ENCODE data around the gene SLC18A3.

Gene SLC18A3

GRCh38 chr10:49634069-49634660 is 24.1 kb downstream of the SLC18A3 start:
- DNase-seq = no peak
- no peak for TF ChIP-seq POLR2A (IDR thresholded peaks at IDR 0.05; ENCODE audit: low read length)
- no peak for TF ChIP-seq GATA1 (IDR thresholded peaks at IDR 0.05; ENCODE audit: low read depth, low read length)

- DNase-seq = no peak
- TF ChIP-seq POLR2A (IDR thresholded peaks at IDR 0.05; ENCODE audit: low read length) (no peak), GATA1 (IDR thresholded peaks at IDR 0.05; ENCODE audit: low read depth, low read length) (no peak)
Measured at GRCh38 chr10:49642311-49642710, 32.2 kb downstream of the SLC18A3 start.

- no peak for DNase-seq
- TF ChIP-seq GATA1 (IDR thresholded peaks at IDR 0.05; ENCODE audit: low read depth, low read length) (no peak), POLR2A (IDR thresholded peaks at IDR 0.05; ENCODE audit: low read length) (no peak)
Measured at GRCh38 chr10:49643241-49644034, 33.3 kb downstream of the SLC18A3 start.

GRCh38 chr10:49644035-49644646 is 34.0 kb downstream of the SLC18A3 start:
- TF ChIP-seq GATA1 (IDR thresholded peaks at IDR 0.05; ENCODE audit: low read depth, low read length) (no peak), POLR2A (IDR thresholded peaks at IDR 0.05; ENCODE audit: low read length) (no peak)
- no peak for DNase-seq

- no peak for DNase-seq
- no peak for TF ChIP-seq POLR2A (IDR thresholded peaks at IDR 0.05; ENCODE audit: low read length)
Measured at GRCh38 chr10:49645417-49645816, 35.3 kb downstream of the SLC18A3 start.

- TF ChIP-seq GATA1 (IDR thresholded peaks at IDR 0.05; ENCODE audit: low read depth, low read length) = no peak
- no peak for TF ChIP-seq POLR2A (IDR thresholded peaks at IDR 0.05; ENCODE audit: low read length)
- DNase-seq = no peak
Measured at GRCh38 chr10:49645871-49646870, 36.1 kb downstream of the SLC18A3 start.

GRCh38 chr10:49647554-49647953 is 37.4 kb downstream of the SLC18A3 start:
- DNase-seq = no peak
- TF ChIP-seq GATA1 (IDR thresholded peaks at IDR 0.05; ENCODE audit: low read depth, low read length) = no peak
- no peak for TF ChIP-seq POLR2A (IDR thresholded peaks at IDR 0.05; ENCODE audit: low read length)

GRCh38 chr10:49647985-49648795 is 38.1 kb downstream of the SLC18A3 start:
- no peak for DNase-seq
- TF ChIP-seq GATA1 (IDR thresholded peaks at IDR 0.05; ENCODE audit: low read depth, low read length) (no peak), POLR2A (IDR thresholded peaks at IDR 0.05; ENCODE audit: low read length) (no peak)

GRCh38 chr10:49649294-49649693 is 39.2 kb downstream of the SLC18A3 start:
- DNase-seq = no peak
- TF ChIP-seq POLR2A (IDR thresholded peaks at IDR 0.05; ENCODE audit: low read length) = no peak
- TF ChIP-seq GATA1 (IDR thresholded peaks at IDR 0.05; ENCODE audit: low read depth, low read length) = no peak

- no peak for DNase-seq
- TF ChIP-seq POLR2A (IDR thresholded peaks at IDR 0.05; ENCODE audit: low read length) (no peak), GATA1 (IDR thresholded peaks at IDR 0.05; ENCODE audit: low read depth, low read length) (no peak)
Measured at GRCh38 chr10:49649936-49650723, 40.0 kb downstream of the SLC18A3 start.

GRCh38 chr10:49650724-49651034 is 40.6 kb downstream of the SLC18A3 start:
- DNase-seq = no peak
- no peak for TF ChIP-seq GATA1 (IDR thresholded peaks at IDR 0.05; ENCODE audit: low read depth, low read length)
- TF ChIP-seq POLR2A (IDR thresholded peaks at IDR 0.05; ENCODE audit: low read length) = no peak
